ENCODE data around the gene F12.
A peak's percentile ranks its signal among the peaks of the same experiment; 100 is the strongest.

The F12 gene

DNA sequence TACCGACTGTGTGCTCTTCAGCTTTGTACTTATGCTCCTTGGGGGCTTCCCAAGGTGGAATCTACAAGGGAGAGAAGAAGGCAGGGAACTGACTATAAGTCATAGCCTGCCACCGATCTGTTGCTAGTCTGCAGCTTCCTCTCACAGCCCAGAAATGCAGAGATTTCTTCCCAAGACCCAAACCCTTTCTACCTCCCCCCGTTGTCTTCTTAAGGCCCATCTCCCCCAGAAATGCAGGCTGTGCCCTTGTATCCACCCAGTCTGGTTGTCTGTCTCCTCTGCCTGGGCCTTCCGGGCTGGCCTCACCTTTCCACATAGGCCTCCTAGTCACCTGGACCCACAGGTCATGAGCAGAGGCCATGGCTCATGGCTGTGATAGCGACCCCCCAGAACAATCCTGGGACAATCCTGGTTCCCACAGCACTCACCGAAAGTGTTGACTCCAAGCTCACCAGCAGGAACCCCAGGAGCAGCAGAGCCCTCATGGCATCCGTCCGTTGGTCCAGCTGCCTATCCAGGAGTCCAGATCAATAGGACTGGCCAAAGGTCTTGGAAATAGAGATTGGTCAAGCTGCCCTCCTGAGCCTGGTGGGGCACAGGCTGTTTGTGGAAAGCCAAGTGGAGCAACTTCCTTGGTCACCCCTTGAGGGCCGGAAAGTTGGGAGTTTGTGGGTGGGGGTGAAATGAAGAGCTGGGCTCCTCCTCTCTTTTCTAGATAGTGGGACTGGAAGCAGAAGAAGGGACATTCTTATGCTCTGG is at the start of gene F12:
TSS of gene F12 (minus strand) at position 522 of the 759 bp plus-strand sequence. CDS start at position 485, 37 bp downstream.
- DNase-seq = no peak

- DNase-seq = no peak
Measured at GRCh38 chr5:177458912-177459350, 49.6 kb upstream of the F12 start.

DNA sequence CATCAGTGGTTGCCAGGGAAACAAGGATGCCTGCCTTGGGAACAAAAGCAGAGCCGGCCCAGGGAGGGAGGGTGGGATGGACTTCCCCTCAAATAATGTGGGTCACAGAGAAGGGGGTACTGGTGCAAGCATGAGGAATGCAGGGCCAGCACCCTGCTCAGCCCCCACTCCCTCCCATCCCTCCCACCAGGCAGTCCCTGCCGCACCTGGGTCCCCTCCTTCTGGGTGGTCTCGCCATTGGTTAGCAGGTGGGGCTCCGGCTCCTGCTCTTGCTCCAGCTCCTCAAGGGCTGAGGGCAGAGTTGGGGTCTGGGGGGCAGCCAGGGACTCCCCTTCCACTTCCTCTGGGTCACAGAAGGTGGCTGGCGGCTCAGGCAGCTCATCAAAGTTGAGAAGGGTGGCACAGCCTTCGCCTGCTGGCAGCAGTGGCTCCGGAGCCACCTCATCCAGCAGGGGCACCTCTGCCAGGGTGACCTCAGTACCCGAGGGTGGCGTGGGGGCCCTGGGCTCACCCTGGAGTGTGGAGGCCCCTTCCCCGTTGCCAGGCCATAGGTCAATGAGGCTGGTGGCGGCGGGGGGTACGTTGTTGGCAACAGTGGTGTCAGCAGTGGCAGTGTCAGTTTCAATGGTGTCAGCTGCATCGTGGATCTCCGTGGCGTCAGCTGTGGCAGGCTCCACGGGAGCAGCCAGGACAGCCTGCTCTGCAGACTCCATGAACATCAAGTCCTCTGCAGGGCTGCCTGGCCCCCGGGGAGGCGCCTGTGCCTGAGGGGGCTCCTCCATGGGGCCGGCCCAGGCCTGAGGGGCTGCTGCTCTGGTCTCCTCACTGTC is 48.7 kb upstream of the F12 start:
- DNase-seq = no peak

- DNase-seq = peak; percentile 50 to 56
Measured at GRCh38 chr5:177456976-177457851, 47.9 kb upstream of the F12 start.

DNA sequence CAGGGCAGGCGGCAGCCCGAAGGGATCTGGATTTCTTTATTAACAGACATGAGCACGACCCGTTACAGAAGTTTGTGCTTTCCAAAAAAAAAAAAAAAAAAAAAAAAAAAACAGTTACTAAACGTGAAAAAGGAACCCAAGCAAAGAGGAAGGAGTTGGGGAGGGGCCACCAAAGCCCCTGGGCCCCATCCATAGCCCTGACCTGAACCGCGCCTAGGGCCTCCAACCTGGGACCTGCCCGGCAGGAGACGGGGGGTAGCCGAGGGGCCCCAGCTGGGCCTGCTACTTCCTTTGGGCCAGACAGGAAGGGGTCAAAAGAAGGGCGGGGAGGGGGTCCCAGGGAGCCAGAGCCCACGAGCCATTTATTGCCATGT is 47.2 kb upstream of the F12 start:
- DNase-seq = no peak

DNA sequence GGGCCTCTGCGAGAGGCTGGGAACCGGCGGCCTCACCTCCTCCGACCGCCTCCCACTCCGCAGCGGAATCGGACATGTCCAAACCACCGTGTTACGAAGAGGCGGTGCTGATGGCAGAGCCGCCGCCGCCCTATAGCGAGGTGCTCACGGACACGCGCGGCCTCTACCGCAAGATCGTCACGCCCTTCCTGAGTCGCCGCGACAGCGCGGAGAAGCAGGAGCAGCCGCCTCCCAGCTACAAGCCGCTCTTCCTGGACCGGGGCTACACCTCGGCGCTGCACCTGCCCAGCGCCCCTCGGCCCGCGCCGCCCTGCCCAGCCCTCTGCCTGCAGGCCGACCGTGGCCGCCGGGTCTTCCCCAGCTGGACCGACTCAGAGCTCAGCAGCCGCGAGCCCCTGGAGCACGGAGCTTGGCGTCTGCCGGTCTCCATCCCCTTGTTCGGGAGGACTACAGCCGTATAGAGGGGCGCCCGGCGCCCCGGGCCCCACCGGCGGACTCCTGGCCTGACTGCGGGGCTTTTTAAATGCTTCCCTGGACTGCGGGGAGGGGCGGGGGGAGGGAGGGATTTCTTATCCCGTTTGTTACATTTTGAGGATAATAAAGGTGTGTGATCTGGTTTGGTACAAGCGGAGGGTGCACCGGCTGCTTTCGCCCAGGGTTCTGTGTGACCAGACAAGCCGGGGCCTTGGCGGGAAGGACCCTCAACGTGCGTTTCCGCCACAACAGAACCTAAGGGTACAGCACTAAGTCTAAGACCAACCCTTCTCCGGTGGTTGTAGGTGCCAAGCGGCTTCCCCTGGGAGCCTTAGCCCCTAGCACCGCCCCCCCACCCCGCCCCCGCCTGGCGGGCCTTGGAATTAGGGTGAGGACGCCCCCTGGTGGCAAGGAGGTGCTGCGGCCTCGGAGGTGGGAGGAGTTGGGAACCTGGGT is 46.6 kb upstream of the F12 start:
- DNase-seq = peak; percentile 98 to 99

DNA sequence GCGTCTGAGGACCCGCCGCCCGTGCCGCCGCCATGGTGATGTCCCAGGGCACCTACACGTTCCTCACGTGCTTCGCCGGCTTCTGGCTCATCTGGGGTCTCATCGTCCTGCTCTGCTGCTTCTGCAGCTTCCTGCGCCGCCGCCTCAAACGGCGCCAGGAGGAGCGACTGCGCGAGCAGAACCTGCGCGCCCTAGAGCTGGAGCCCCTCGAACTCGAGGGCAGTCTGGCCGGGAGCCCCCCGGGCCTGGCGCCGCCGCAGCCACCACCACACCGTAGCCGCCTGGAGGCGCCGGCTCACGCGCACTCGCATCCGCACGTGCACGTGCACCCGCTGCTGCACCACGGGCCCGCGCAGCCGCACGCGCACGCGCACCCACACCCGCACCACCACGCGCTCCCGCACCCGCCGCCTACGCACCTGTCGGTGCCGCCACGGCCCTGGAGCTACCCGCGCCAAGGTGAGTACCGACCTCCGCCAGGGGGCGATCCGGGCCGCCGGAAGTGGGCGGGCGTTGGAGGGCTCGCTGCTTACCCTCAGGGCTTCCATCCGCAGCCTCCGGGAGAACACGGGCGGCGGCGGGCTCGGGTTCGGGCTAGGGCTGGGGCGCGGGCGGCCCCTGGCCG is 45.8 kb upstream of the F12 start:
- peak; percentile 91 to 95 for DNase-seq

GRCh38 chr5:177454397-177455035 is 45.2 kb upstream of the F12 start:
- peak; percentile 97 for DNase-seq

DNA sequence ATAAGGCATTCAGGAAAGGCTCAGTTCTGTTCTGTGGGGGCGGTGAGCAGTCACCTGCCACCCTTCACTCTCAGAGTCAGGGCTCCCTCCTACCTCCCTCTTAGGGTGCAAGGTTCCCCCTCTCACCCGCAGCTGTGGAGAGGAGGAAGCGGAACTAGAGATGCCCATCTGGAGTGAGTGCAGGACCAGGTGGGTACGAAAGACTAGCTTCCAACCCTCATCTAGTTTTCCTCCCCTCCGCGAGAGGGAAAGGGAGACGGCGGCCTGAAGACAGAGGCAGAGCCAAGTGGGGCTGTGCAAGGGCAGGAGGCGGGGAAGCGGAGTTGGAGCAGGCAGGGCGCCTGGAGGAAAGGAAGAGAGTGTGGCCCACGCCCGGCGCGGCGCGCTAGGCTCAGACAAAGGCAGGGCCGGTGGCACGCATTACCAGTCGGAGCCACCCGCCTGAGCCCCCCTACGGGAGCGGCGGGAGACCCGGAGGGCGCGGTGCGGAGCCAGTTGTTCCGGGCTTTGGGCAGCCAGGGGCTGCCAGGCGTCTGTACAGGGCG is 44.6 kb upstream of the F12 start:
- DNase-seq = no peak

DNA sequence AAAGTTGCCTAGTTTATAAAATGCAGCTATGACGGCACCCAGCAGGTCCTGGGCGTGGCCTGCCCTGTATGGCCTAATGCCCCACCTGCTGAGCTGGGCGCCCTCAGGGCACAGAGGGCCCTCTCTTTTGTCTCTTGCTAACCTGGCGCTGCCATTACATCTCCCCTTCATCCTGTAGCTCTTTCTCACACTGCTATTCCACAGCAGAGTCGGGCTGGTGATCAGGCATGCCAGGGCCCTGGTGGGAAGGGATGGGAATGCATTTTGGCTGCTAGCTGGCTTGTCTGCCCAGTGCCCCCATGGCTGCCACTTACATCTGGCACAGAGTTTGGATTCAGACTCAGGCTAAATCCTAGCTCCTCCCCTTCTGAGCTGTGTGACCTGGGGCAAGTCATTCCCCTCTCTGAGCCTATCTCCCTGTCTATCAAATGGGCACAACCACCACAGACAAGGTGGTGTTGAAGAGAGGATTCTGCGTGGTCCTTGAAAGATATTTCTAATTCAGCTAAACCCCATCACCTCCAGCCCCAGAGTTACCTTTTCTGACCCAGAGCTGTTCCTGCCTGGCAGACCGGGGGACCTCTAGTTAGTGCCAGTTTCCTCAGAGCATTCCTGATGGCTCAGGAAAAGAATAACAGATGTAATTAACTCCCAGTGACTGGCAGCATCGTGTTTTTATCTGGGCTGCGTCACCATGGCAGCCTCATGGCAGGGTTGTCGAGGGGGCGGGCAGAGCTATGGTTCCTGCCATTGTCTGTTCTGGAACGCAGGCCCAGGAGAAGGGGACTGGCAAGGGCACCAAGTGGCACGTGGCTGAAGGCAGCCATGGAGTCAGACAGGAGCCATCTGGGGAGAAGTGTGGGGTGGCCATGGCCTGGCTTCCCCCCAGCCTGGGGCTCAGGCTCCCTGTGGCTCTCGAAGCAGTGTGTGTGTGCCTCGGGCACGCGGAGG is 43.6 kb upstream of the F12 start:
- no peak for DNase-seq

- DNase-seq = no peak
Measured at GRCh38 chr5:177450667-177451424, 41.5 kb upstream of the F12 start.

- no peak for DNase-seq
Measured at GRCh38 chr5:177449140-177450061, 40.0 kb upstream of the F12 start.

DNA sequence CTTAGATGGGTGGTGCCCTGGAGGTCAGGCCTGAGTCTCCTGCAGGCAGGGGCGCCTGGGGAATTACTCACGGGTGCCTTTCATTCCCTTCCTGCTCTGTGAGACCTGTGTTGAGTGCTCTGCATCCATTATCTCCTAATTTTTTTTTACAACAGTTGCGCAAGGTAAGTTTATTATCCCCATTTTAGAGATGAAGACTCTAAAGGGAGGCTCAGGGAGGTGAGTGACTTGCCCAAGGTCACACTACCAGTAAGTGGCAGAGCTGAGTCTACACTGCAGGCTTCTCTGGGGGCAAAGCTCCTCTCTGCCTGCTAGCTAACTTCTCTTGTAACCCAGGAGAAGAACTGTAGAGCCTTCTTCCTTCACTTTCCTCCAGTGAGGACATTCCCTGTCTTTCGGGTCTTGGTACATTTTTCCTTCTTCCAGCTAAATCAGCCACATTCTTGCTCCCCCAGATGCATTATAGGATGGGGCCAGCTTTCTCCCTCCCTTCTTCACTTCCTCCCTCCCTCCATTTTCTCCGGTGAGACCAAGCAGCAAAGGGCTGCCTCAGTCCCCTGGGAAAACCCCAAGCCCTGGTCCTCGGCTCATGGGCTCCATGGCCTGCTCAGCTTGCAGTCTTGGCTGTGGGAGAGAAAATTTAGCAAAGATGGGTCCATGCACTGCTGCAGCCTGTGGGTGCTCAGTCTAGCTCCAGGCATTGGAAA is 39.0 kb upstream of the F12 start:
- no peak for DNase-seq

- no peak for DNase-seq
Measured at GRCh38 chr5:177447611-177448243, 38.4 kb upstream of the F12 start.

DNA sequence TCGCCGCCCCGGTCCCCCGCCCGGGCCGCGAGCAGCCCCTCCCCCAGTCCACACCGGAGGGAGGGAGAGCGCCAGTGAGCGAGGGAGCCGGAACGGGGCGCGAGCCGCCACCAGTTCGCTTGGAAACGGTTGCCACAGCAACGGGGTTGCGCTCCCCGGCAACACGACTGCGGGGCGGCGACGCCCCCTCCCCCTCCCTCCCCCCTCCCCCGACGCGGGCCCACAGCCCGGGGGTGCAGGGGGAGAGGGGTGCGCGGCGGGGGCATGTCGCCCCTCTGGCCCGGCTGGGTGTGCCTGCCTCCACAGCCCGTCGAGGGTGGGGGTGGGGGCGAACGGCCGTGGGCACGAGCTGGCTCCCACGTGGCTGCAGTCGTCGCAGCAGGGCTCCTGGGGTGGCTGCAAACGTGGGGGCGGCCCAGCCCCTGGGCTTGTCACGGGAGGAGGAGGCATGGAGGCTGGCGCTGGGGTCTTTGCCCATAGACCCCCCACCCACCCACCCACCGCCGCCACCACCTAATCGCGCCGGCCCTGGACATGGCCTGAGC is 37.8 kb upstream of the F12 start:
- DNase-seq = no peak

Data from stimulated activated CD4-positive, alpha-beta T cell treated with anti-CD3 and anti-CD28 coated beads, Interleukin-2, amount 100 ng/mL, for 48 hours (primary cell).